Keratinocyte (primary cell): ENCODE results near the gene NDUFAF2. TPM values are rescaled to one million over a fixed set of nuclear protein-coding genes. Genes with fewer than 3 reads are reported as not detected.
"Not testable (repeated sequence)": the region's sequence is repeated elsewhere in the genome, so short reads cannot be mapped to it uniquely, and the experiment has no call there.

Experiments used
- DNase-seq: peaks from one replicate; pipeline ENCODE4 v3.0.0-alpha.2; 2011; ENCODE audit warnings: low read depth, missing footprints, low spot score
- FAIRE-seq: peaks from 2 replicates; lab custom pipeline; 2011; peaks lifted over from hg19 to GRCh38; lab: Jason Lieb, UNC
- H2AFZ ChIP-seq: 2 replicates; pipeline ENCODE4 v1.6.0; 2012; ENCODE audit warnings: low read length, control low read depth, inconsistent platforms; ENCODE audit not compliant: control insufficient read depth
- H3K27ac ChIP-seq: 2 replicates; pipeline ENCODE4 v1.5.1; 2011; ENCODE audit warnings: low read length; ENCODE audit not compliant: control insufficient read depth, insufficient read depth
- H3K27me3 ChIP-seq: 3 replicates; pipeline ENCODE4 v1.6.0; 2011; ENCODE audit warnings: low read length; ENCODE audit not compliant: control insufficient read depth, insufficient read depth; ENCODE audit errors: extremely low read depth
- H3K36me3 ChIP-seq, 2 experiments: 2 replicates in 1 of 2; 3 replicates in 1 of 2; pipeline ENCODE4 v1.5.1; 2011; ENCODE audit warnings: low read length in 2 of 2, mild to moderate bottlenecking in 1 of 2; ENCODE audit not compliant: control insufficient read depth in 2 of 2, insufficient read depth in 2 of 2; ENCODE audit errors: extremely low read depth in 1 of 2
- H3K4me1 ChIP-seq: 3 replicates; pipeline ENCODE4 v1.5.1; 2011; ENCODE audit warnings: low read length; ENCODE audit not compliant: control insufficient read depth, insufficient read depth; ENCODE audit errors: extremely low read depth
- H3K4me2 ChIP-seq: 3 replicates; pipeline ENCODE4 v1.6.0; 2011; ENCODE audit warnings: low read depth, low read length; ENCODE audit not compliant: control insufficient read depth, insufficient read depth; ENCODE audit errors: extremely low read depth
- H3K4me3 ChIP-seq, 3 experiments: fragments of 200-600 bp in 1 of 3; sonication (generic) in 1 of 3; 2 replicates in 2 of 3; 3 replicates in 1 of 3; pipeline ENCODE4 v1.5.1; 2011 to 2016; ENCODE audit warnings: low read length in 3 of 3, mild to moderate bottlenecking in 3 of 3, control low read depth in 2 of 3, inconsistent platforms in 1 of 3, low read depth in 1 of 3, mixed read lengths in 1 of 3, mixed run types in 1 of 3, moderate library complexity in 1 of 3; ENCODE audit not compliant: control insufficient read depth in 2 of 3, insufficient read depth in 2 of 3; ENCODE audit errors: extremely low read depth in 1 of 3
- H3K79me2 ChIP-seq: 2 replicates; pipeline ENCODE4 v1.6.0; 2012; ENCODE audit warnings: low read length; ENCODE audit not compliant: control insufficient read depth, insufficient read depth
- H3K9ac ChIP-seq: 3 replicates; pipeline ENCODE4 v1.6.0; 2011; ENCODE audit warnings: low read length; ENCODE audit not compliant: control insufficient read depth, insufficient read depth; ENCODE audit errors: extremely low read depth
- H3K9me1 ChIP-seq: 3 replicates; pipeline ENCODE4 v1.6.0; 2011; ENCODE audit warnings: low read length; ENCODE audit not compliant: control insufficient read depth, insufficient read depth; ENCODE audit errors: extremely low read depth
- H3K9me3 ChIP-seq: 2 replicates; pipeline ENCODE4 v1.5.1; 2012; ENCODE audit warnings: low read depth, low read length; ENCODE audit not compliant: control insufficient read depth
- H4K20me1 ChIP-seq: 3 replicates; pipeline ENCODE4 v1.6.0; 2011; ENCODE audit warnings: low read length; ENCODE audit not compliant: control insufficient read depth, insufficient read depth; ENCODE audit errors: extremely low read depth
- EZH2 ChIP-seq: IDR thresholded peaks from one replicate; pipeline ENCODE4 v1.6.1; 2012; ENCODE audit warnings: inconsistent platforms, mild to moderate bottlenecking, low read length, moderate library complexity
- dilution Hi-C: fragments of 300-500 bp; cut with MboI; formaldehyde crosslinking; loops from one replicate; pipeline ENCODE4 v1.7.0; 2020; ENCODE audit warnings: low sequenced_read_pairs; ENCODE audit not compliant: extremely low pct_ligation_motif_present
- polyA plus RNA-seq, 5 experiments: library from polyadenylated mRNA; depleted of rRNA in 3 of 5; stranded (reverse) in 3 of 5; stranded (forward) in 1 of 5; unstranded in 1 of 5; fragments of >200 nt; gene quantifications; 1 replicate in 1 of 5; 2 replicates in 3 of 5; 3 replicates in 1 of 5; pipeline versions ENCODE4 v1.2.1 to v1.2.3, GENCODE V29; 2011 to 2012; ENCODE audit warnings: missing spikeins in 2 of 5, low read depth in 1 of 5, low replicate concordance in 1 of 5
- TF ChIP-seq, protein P1 (sequence below), 3 experiments: IDR thresholded peaks in 1 of 3; conservative IDR thresholded peaks in 1 of 3; optimal IDR thresholded peaks in 1 of 3; 2 replicates in 2 of 3; 3 replicates in 1 of 3; pipeline versions ENCODE3 to v1.5.1; 2011; ENCODE audit warnings: low read length in 3 of 3, mild to moderate bottlenecking in 3 of 3, moderate library complexity in 2 of 3, control low read depth in 1 of 3, inconsistent platforms in 1 of 3; ENCODE audit not compliant: insufficient read depth in 2 of 3; ENCODE audit errors: extremely low read depth in 1 of 3

NDUFAF2 gene
- polyA plus RNA-seq, 1 donor (not counting 4 experiments of a cell fraction or from before 2014, with no cell fraction given): 62.3 TPM

DNA sequence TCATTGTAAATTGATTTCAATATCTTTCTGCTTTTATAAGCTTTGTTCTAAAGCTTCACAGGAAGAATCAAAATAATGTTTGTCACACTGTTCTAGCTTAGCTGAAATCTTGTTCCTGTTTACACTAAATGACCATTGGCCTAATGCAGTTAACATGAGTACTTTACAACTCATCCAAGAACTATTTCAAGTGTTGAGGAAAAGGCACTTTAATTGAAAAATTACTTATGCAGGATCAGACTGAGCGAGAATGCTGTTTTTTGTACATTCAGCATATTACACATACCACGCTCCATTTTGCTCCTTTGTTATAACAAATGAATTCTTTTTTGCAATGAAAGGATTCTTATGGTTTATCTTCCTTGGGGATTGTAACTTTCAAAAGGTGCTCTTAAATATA is 239.7 kb downstream of the NDUFAF2 start:
- Histone ChIP-seq H3K9me3 (no peaks in the 10 kb centered on the region), H3K36me3 (no peaks in the 10 kb centered on the region), H3K27me3 (no peaks in the 10 kb centered on the region), H3K9me1 (no peaks in the 10 kb centered on the region), H3K27ac (no peak overlapping the region), H3K9ac (no peak overlapping the region), H3K79me2 (no peaks in the 10 kb centered on the region), H2AFZ (no peak overlapping the region), H3K4me1 (no peaks in the 10 kb centered on the region), H3K4me3 (no peak overlapping the region), H4K20me1 (no peaks in the 10 kb centered on the region), H3K4me2 (no peak overlapping the region)
- dilution Hi-C loops: no loop called here
- TF ChIP-seq, protein P1, sequence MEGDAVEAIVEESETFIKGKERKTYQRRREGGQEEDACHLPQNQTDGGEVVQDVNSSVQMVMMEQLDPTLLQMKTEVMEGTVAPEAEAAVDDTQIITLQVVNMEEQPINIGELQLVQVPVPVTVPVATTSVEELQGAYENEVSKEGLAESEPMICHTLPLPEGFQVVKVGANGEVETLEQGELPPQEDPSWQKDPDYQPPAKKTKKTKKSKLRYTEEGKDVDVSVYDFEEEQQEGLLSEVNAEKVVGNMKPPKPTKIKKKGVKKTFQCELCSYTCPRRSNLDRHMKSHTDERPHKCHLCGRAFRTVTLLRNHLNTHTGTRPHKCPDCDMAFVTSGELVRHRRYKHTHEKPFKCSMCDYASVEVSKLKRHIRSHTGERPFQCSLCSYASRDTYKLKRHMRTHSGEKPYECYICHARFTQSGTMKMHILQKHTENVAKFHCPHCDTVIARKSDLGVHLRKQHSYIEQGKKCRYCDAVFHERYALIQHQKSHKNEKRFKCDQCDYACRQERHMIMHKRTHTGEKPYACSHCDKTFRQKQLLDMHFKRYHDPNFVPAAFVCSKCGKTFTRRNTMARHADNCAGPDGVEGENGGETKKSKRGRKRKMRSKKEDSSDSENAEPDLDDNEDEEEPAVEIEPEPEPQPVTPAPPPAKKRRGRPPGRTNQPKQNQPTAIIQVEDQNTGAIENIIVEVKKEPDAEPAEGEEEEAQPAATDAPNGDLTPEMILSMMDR (optimal IDR thresholded peaks at IDR 0.05 in 1 of 3, IDR thresholded peaks at IDR 0.05 in 1 of 3, conservative IDR thresholded peaks at IDR 0.05 in 1 of 3; ENCODE audit: extremely low read depth in 1 of 3, insufficient read depth in 2 of 3, low read length in 3 of 3): no peak
- no peak for TF ChIP-seq EZH2
- FAIRE-seq (no peak), DNase-seq (no peak)

DNA sequence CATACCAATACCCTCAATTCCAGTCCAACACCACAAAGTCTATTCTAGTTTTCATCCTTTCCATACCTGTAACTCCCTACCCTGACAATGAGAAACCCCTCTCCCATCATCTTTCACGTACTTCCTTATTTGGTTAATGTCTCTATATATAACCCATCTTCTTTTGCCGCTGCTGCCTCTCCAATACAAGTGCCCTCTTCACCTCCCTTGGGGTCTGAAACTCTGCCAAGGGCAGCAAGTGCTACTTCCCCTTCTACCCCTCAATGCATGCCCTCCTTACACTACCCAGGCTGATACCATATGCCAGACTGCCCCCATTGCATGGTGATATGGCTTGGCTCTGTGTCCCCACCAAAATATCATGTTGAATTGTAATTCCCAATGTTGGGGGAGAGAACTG is 241.6 kb downstream of the NDUFAF2 start:
- no peak for TF ChIP-seq EZH2
- TF ChIP-seq, protein P1 (optimal IDR thresholded peaks at IDR 0.05 in 1 of 3, IDR thresholded peaks at IDR 0.05 in 1 of 3, conservative IDR thresholded peaks at IDR 0.05 in 1 of 3; ENCODE audit: extremely low read depth in 1 of 3, insufficient read depth in 2 of 3, low read length in 3 of 3): no peak
- Histone ChIP-seq H3K4me1 (no peaks in the 10 kb centered on the region), H3K4me2 (no peak overlapping the region), H3K9ac (no peak overlapping the region), H3K27ac (no peak overlapping the region), H3K79me2 (no peaks in the 10 kb centered on the region), H3K9me3 (no peaks in the 10 kb centered on the region), H2AFZ (no peak overlapping the region), H3K27me3 (no peaks in the 10 kb centered on the region), H3K36me3 (no peaks in the 10 kb centered on the region), H3K4me3 (no peak overlapping the region), H3K9me1 (no peaks in the 10 kb centered on the region), H4K20me1 (no peaks in the 10 kb centered on the region)
- dilution Hi-C loops: no loop called here
- DNase-seq: no peak
- no peak for FAIRE-seq

DNA sequence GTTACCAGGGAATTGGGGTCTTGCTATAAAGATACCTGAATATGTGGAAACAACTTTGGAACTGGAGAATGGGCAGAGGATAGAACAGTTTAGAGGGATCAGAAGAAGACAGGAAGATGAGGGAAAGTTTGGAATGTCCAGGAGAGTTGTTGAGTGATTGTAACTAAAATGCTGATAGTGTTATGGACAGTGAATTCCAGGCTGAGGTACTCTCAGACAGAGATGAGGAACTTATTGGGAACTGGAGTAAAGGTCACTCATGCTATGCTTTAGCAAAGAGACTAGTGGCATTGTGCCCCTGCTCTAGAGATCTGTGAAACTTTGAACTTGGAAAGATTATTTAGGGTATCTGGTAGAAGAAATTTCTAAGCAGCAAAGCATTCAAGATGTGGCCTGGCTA is 242.3 kb downstream of the NDUFAF2 start:
- FAIRE-seq, H3K9me1 ChIP-seq, H3K27me3 ChIP-seq, H3K27ac ChIP-seq, H3K4me2 ChIP-seq, H3K36me3 ChIP-seq, H3K9ac ChIP-seq, DNase-seq, H3K9me3 ChIP-seq, H2AFZ ChIP-seq, dilution Hi-C loops, H3K4me1 ChIP-seq, H3K79me2 ChIP-seq, H4K20me1 ChIP-seq, H3K4me3 ChIP-seq: not testable (repeated sequence)

DNA sequence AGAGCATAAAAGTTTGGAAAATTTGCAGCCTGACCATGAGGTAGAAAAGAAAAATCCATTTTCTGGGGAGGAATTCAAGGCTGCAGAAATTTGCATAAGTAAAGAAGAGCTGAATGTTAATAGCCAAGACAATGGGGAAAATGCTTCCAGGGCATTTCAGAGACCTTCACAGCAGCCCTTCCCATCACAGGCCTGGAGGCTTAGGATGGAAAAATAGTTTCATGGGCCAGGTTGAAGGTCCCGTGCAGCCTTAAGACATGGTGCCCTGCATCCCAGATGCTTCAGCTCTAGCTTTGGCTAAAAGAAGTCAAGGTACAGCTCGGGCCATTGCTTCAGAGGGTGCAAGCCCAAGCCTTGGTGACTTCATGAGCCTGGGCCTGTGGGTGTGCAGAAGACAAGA is 242.8 kb downstream of the NDUFAF2 start:
- H3K9me1 ChIP-seq, DNase-seq, FAIRE-seq, H3K4me1 ChIP-seq, H3K27ac ChIP-seq, H3K9me3 ChIP-seq, H4K20me1 ChIP-seq, H2AFZ ChIP-seq, H3K9ac ChIP-seq, H3K36me3 ChIP-seq, dilution Hi-C loops, H3K79me2 ChIP-seq, H3K4me3 ChIP-seq, H3K27me3 ChIP-seq, H3K4me2 ChIP-seq: not testable (repeated sequence)
